Suprapubic skin (tissue), 4 donors: ENCODE measurements around the gene HECTD1. TPM values are rescaled to one million over a fixed set of nuclear protein-coding genes. Genes with fewer than 3 reads are reported as not detected.
"Not testable (repeated sequence)": the region's sequence is repeated elsewhere in the genome, so short reads cannot be mapped to it uniquely, and the experiment has no call there.

Experiments
- DNase-seq, 2 donors: peaks; one replicate each; pipeline ENCODE4 v3.0.0-alpha.2; 2019; ENCODE audit warnings: low spot score in 2 of 2
- H3K27ac ChIP-seq: fragments of 200-600 bp; sonication (generic); one replicate; pipeline ENCODE4 v1.5.1; 2019
- H3K27me3 ChIP-seq: fragments of 200-600 bp; sonication (generic); one replicate; pipeline ENCODE4 v1.5.1; 2019
- H3K36me3 ChIP-seq: fragments of 200-600 bp; sonication (generic); one replicate; pipeline ENCODE4 v1.5.1; 2019
- H3K4me1 ChIP-seq: fragments of 200-600 bp; sonication (generic); one replicate; pipeline ENCODE4 v1.5.1; 2019
- H3K4me3 ChIP-seq: fragments of 200-600 bp; sonication (generic); one replicate; pipeline ENCODE4 v1.5.1; 2019; ENCODE audit warnings: mild to moderate bottlenecking
- H3K9me3 ChIP-seq: fragments of 200-600 bp; sonication (generic); one replicate; pipeline ENCODE4 v1.5.1; 2019
- CTCF ChIP-seq, 2 donors: fragments of 200-600 bp in 1 of 2; fragments of 450-650 bp in 1 of 2; sonication (generic) in 1 of 2; IDR thresholded peaks; one replicate each; pipeline ENCODE4 v1.5.1; 2016 to 2019; ENCODE audit warnings: antibody characterized with exemption in 2 of 2, mild to moderate bottlenecking in 1 of 2, moderate library complexity in 1 of 2
- EP300 ChIP-seq: sonication (generic); formaldehyde crosslinking; IDR thresholded peaks from one replicate; pipeline ENCODE4 v1.6.1; 2017; ENCODE audit warnings: antibody characterized with exemption
- POLR2A ChIP-seq, 2 donors: fragments of 450-650 bp; IDR thresholded peaks; one replicate each; pipeline ENCODE4 v1.6.1; 2017; ENCODE audit warnings: antibody characterized with exemption in 2 of 2, mild to moderate bottlenecking in 2 of 2, moderate library complexity in 2 of 2
- POLR2AphosphoS5 ChIP-seq, 3 donors: sonication (generic); formaldehyde crosslinking; IDR thresholded peaks; one replicate each; pipeline ENCODE4 v1.6.1; 2017; ENCODE audit warnings: antibody characterized with exemption in 3 of 3
- WGBS: methylation state at CpG from one replicate; pipeline ENCODE4 v1.1.5; 2018; 5-methylcytosine and 5-hydroxymethylcytosine counted together
- total RNA-seq, 4 donors: library from RNA; depleted of rRNA; stranded (reverse); fragments of >200 nt; gene quantifications; one replicate each; pipeline ENCODE4 v1.1.0, GENCODE V29; 2016

The HECTD1 gene
- total RNA-seq, 4 donors from 2014 or later, result 197 to 442 (median 271) TPM

DNA sequence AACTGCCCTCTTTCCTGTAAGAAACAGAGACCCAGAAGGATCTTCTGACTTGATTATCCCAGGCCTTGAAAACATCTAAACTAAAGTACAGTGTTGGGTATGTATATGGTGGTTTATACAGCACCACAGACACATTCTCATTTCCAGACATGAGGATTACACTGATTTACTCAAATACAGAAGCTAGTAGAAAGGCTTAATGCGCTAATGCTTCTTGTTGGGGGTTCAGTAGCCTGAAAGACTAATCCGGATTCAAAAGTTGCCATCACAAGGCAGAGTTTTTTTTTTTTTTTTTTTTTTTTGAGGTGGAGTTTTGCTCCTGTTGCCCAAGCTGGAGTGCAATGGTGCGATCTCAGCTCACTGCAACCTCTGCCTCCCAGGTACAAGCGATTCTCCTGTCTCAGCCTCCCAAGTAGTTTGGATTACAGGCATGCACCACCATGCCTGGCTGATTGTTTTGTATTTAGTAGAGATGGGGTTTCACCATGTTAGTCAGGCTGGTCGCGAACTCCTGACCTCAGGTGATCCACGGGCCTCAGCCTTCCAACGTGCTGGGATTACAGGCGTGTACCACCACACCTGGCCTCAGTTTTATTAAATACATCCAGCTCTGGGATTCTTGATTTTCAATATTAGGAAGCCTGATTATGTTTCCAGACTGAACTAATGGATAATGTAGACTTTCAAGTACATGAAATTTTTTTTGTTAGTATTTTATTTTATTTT is 46.3 kb upstream of the HECTD1 start:
- H3K4me3 ChIP-seq, result no peak overlapping the region
- H3K4me1 ChIP-seq, result no peaks in the 10 kb centered on the region
- DNase-seq, result no peak
- no peaks in the 10 kb centered on the region for H3K9me3 ChIP-seq
- TF ChIP-seq POLR2AphosphoS5 (IDR thresholded peaks at IDR 0.05) (no peak), CTCF (IDR thresholded peaks at IDR 0.05) (no peak), POLR2A (IDR thresholded peaks at IDR 0.05) (no peak), EP300 (no peak)
- no peaks in the 10 kb centered on the region for H3K27me3 ChIP-seq
- no peak overlapping the region for H3K27ac ChIP-seq
- H3K36me3 ChIP-seq, result no peaks in the 10 kb centered on the region
- WGBS, result 83% methylated on average over 9 of the region's 9 CpGs

GRCh38 chr14:31252865-31253264 is 45.3 kb upstream of the HECTD1 start:
- no peak overlapping the region for H3K4me3 ChIP-seq
- H3K27me3 ChIP-seq, result no peaks in the 10 kb centered on the region
- H3K36me3 ChIP-seq, result no peaks in the 10 kb centered on the region
- no peak for TF ChIP-seq CTCF (IDR thresholded peaks at IDR 0.05)
- H3K9me3 ChIP-seq, result no peaks in the 10 kb centered on the region
- H3K4me1 ChIP-seq, result no peaks in the 10 kb centered on the region
- no peak for DNase-seq
- 80% methylated on average over 1 of the region's 1 CpG for WGBS
- H3K27ac ChIP-seq, result no peak overlapping the region

- Histone ChIP-seq H3K9me3 (no peaks in the 10 kb centered on the region), H3K4me3 (no peak overlapping the region), H3K36me3 (no peaks in the 10 kb centered on the region), H3K27ac (no peak overlapping the region), H3K4me1 (no peaks in the 10 kb centered on the region), H3K27me3 (no peaks in the 10 kb centered on the region)
- TF ChIP-seq POLR2AphosphoS5 (IDR thresholded peaks at IDR 0.05), result no peak
- TF ChIP-seq EP300, result no peak
- TF ChIP-seq CTCF (IDR thresholded peaks at IDR 0.05), result no peak
- TF ChIP-seq POLR2A (IDR thresholded peaks at IDR 0.05), result no peak
- no peak for DNase-seq
- WGBS, result 55% methylated on average over 7 of the region's 10 CpGs
These were observed 43.7 kb upstream of the HECTD1 start for GRCh38 chr14:31251028-31251958.

- Histone ChIP-seq H3K27me3 (no peaks in the 10 kb centered on the region), H3K4me3 (no peak overlapping the region), H3K9me3 (no peaks in the 10 kb centered on the region), H3K27ac (peak overlapping the region; percentile 76), H3K36me3 (no peaks in the 10 kb centered on the region), H3K4me1 (peaks cover 14% of the 10 kb centered on the region)
- DNase-seq, result no peak
- WGBS, result 78% methylated on average over 3 of the region's 3 CpGs
- no peak for TF ChIP-seq POLR2AphosphoS5 (IDR thresholded peaks at IDR 0.05)
- no peak for TF ChIP-seq POLR2A (IDR thresholded peaks at IDR 0.05)
- no peak for TF ChIP-seq EP300
- no peak for TF ChIP-seq CTCF (IDR thresholded peaks at IDR 0.05)
These were observed 37.0 kb upstream of the HECTD1 start for GRCh38 chr14:31244626-31245025.

DNA sequence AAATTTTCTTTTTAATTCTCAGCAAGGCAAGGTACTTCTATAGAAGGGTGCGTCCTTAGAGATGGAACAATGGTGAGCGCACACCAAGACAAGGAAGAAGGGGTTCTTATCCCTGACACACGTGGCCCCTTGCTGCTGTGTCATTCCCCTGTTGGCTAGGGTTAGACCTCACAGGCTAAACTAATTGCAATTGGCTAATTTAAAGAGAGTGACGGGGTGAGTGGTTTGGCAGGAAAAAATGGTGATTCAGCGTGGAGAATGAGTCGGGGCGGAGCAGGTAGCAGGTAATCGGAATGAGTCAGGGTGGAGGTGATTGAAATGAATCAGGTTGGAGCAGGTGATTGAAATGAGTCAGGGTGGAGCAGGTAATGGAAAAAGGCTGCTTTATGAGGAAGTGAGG is 36.3 kb upstream of the HECTD1 start:
- H3K9me3 ChIP-seq, result no peaks in the 10 kb centered on the region
- WGBS, result 50% methylated on average over 8 of the region's 8 CpGs
- H3K36me3 ChIP-seq, result no peaks in the 10 kb centered on the region
- TF ChIP-seq POLR2A (IDR thresholded peaks at IDR 0.05), result no peak
- no peaks in the 10 kb centered on the region for H3K27me3 ChIP-seq
- peaks cover 14% of the 10 kb centered on the region for H3K4me1 ChIP-seq
- peak overlapping the region; percentile 76 for H3K27ac ChIP-seq
- H3K4me3 ChIP-seq, result no peak overlapping the region
- DNase-seq, result no peak

DNA sequence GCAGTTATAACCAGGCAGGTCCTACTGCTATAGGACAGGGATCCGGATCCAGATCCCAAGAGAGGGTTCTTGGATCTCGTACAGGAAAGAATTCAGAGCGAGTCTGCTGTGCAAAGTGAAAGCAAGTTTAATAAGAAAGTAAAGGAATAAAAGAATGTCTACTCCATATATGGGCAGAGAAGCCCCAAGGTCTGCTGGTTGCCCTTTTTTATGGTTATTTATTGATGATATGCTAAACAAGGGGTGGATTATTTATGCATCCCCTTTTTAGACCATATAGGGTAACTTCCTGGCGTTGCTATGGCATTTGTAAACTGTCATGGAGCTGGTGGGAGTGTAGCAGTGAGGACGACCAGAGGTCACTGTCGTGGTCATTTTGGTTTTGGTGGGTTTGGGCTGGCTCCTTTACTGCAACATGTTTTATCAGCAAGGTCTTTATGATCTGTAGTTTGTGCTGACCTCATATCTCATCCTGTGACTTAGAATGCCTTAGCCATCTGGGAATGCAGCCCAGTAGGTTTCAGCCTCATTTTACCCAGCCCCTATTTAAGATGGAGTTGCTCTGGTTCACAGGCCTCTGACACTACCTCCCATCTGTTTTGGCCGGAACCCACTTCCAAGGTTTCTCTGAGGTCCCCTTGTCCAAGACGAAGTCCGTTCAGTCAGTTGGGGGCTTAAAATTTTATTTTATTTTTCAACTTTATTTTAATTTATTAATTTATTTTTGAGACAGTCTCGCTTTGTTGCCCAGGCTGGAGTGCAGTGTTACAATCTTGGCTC is 34.8 kb upstream of the HECTD1 start:
- H3K27ac ChIP-seq, H3K4me3 ChIP-seq: not testable (repeated sequence)

More for the DNA sequence above, 34.8 kb upstream of the HECTD1 start:
- WGBS, result 81% methylated on average over 10 of the region's 10 CpGs
- H3K9me3 ChIP-seq, H3K36me3 ChIP-seq, H3K27me3 ChIP-seq: not testable (repeated sequence)
- H3K4me1 ChIP-seq, result peaks cover 14% of the 10 kb centered on the region
- DNase-seq, result peak in 1 of 2 donors; percentile 11
